ES-I3 (cell line): ENCODE measurements around the gene DRC3.
"Not testable (repeated sequence)": the region's sequence is repeated elsewhere in the genome, so short reads cannot be mapped to it uniquely, and the experiment has no call there.

ENCODE experiments used
- H3K36me3 ChIP-seq: 2 replicates; pipeline ENCODE4 v1.6.1; 2013; ENCODE audit warnings: mild to moderate bottlenecking, low read length, control low read depth, moderate library complexity; ENCODE audit not compliant: insufficient read depth
- H3K4me1 ChIP-seq: 2 replicates; pipeline ENCODE4 v1.6.1; 2013; ENCODE audit warnings: mild to moderate bottlenecking, control low read depth, low read length; ENCODE audit not compliant: insufficient read depth
- H3K9ac ChIP-seq: 2 replicates; pipeline ENCODE4 v1.6.1; 2013; ENCODE audit warnings: low read depth, mild to moderate bottlenecking, low read length, moderate library complexity
- H3K9me3 ChIP-seq: 2 replicates; pipeline ENCODE4 v1.6.1; 2013; ENCODE audit warnings: mild to moderate bottlenecking, low read length, moderate library complexity; ENCODE audit not compliant: control insufficient read depth, insufficient read depth

Gene DRC3

DNA sequence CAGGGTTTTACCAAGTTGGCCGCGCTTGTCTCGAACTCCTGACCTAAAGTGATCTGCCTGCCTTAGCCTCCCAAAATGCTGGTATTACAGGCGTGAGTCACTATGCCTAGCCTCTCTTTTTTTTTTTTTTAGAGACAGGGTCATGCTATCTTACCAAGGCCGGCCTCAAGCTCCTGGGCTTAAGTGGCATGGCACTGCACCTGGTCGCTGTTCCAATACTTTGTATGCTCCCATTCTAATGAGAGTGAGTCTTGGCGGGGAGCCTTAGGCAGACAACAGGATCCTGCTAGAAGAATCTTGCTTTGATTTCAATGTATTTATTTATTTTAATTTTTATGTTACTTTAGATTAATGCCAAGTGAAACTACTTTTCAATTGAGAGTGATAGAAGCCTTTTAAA is 22.3 kb upstream of the DRC3 start:
- H3K9ac ChIP-seq = no peak overlapping the region
- H3K4me1 ChIP-seq = peaks cover 18% of the 10 kb centered on the region
- H3K9me3 ChIP-seq = no peaks in the 10 kb centered on the region
- no peaks in the 10 kb centered on the region; the same call in 1 of the 2 replicates for H3K36me3 ChIP-seq

- no peak overlapping the region for H3K9ac ChIP-seq
- H3K9me3 ChIP-seq = no peaks in the 10 kb centered on the region
- H3K36me3 ChIP-seq = no peaks in the 10 kb centered on the region; the same call in 1 of the 2 replicates
- peaks cover 18% of the 10 kb centered on the region for H3K4me1 ChIP-seq
These were observed 21.9 kb upstream of the DRC3 start for GRCh38 chr17:17950806-17951205.

DNA sequence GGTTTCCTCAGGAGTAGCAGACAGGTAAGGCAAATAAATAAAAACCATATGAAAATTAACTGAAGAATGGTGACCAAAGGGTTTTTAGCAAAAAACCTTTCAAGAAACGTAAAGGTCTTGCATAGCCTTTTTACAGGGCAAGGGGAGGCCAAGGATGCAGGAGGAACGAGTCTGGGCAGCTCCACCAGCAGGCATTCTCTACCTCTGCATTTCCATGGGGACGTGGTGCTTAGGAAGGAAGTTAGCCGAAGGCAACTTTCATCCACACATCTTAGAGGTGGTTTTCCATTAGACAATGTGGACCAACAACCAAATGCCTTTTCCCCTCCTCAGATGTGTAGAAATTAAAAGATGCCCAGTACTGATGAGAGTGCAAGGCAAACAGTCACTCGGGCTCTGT is 21.1 kb upstream of the DRC3 start:
- Histone ChIP-seq H3K9me3 (no peaks in the 10 kb centered on the region), H3K9ac (no peak overlapping the region), H3K36me3 (no peaks in the 10 kb centered on the region; the same call in 1 of the 2 replicates), H3K4me1 (peaks cover 18% of the 10 kb centered on the region)

DNA sequence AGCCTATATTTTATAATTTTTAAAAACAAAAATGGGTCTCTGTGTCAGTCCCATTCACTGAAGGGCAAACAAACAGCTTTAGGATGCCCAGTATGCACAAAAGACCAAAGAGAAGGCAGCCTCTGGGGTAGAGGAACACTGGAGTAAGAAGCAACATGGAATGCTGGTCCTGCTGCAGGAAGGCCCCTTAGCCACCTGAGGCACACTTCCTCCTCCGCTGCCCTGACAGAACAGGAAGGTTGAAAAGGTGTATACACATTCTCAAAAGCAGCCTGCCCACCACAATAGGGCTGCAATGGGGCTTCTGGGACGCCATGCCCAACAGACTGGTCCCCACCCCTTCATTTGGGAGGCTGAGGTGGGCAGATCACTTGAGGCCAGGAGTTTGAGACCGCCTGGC is 20.0 kb upstream of the DRC3 start:
- Histone ChIP-seq H3K4me1 (peaks cover 18% of the 10 kb centered on the region), H3K9ac (no peak overlapping the region), H3K36me3 (no peaks in the 10 kb centered on the region; the same call in 1 of the 2 replicates), H3K9me3 (no peaks in the 10 kb centered on the region)

DNA sequence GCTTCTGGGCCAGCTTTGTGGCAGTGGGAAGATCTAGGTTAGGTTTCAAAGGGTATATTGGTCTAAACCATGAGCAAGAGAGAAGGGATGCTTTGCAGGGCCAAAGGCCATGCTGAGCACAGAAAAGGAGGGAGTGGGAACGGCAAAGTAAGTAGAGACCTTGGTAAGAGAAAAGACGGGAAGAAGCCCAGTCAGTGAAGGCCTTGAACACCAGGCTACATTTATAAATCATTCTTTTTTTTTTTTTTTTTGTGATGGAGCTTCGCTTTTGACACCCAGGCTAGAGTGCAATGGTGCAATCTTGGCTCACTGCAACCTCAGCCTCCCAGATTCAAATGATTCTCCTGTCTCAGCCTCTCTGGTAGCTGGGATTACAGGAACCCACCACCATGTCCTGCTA is 18.6 kb upstream of the DRC3 start:
- Histone ChIP-seq H3K36me3 (no peaks in the 10 kb centered on the region; the same call in 1 of the 2 replicates), H3K9me3 (no peaks in the 10 kb centered on the region), H3K4me1 (peaks cover 29% of the 10 kb centered on the region), H3K9ac (no peak overlapping the region)

DNA sequence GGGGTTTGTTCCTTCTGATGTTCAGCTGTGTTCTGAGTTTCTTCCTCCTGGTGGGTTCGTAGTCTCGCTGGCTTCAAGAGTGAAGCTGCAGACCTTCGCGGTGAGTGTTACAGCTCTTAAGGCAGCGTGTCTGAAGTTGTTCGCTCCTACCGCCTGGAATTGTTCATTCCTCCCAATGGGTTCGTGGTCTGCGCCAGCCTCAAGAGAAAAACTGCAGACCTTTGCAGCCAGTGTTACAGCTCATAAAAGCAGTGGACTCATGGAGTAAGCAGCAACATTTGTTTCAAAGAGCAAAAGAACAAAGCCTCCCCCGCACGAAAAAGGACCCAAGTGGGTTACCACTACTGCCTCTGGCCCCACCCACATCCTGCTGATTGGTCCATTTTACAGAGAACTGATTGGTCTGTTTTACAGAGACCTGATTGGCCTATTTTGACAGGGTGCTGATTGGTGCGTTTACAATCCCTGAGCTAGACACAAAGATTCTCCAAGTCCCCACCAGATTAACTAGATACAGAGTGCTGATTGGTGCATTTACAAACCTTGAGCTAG is 16.8 kb upstream of the DRC3 start:
- H3K9me3 ChIP-seq, H3K9ac ChIP-seq, H3K36me3 ChIP-seq: not testable (repeated sequence)
- H3K4me1 ChIP-seq = peaks cover 30% of the 10 kb centered on the region

GRCh38 chr17:17957584-17957916 is 15.1 kb upstream of the DRC3 start:
- peaks cover 17% of the 10 kb centered on the region for H3K4me1 ChIP-seq
- no peaks in the 10 kb centered on the region; the same call in 1 of the 2 replicates for H3K36me3 ChIP-seq
- H3K9me3 ChIP-seq = no peaks in the 10 kb centered on the region
- no peak overlapping the region for H3K9ac ChIP-seq

DNA sequence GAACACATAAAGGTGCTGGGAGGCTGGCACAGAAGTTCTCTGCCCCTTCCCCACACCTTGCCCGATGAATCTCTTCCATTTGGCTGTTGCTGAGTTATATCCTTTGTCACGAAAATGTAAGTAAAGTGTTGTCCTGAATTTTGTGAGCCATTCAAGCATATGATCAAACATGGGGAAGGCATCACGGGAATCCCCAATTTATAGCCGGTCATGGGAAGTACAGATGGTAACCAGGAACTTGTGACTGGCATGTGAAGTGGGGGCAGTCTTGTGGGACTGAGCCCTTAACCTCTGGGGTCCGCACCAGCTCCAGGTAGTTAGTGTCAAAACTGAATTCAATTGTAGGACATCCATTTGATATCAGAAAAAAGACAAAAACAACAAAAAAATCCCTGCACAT is 13.7 kb upstream of the DRC3 start:
- Histone ChIP-seq H3K36me3 (no peaks in the 10 kb centered on the region; the same call in 1 of the 2 replicates), H3K4me1 (peaks cover 24% of the 10 kb centered on the region), H3K9me3 (no peaks in the 10 kb centered on the region), H3K9ac (no peak overlapping the region)

DNA sequence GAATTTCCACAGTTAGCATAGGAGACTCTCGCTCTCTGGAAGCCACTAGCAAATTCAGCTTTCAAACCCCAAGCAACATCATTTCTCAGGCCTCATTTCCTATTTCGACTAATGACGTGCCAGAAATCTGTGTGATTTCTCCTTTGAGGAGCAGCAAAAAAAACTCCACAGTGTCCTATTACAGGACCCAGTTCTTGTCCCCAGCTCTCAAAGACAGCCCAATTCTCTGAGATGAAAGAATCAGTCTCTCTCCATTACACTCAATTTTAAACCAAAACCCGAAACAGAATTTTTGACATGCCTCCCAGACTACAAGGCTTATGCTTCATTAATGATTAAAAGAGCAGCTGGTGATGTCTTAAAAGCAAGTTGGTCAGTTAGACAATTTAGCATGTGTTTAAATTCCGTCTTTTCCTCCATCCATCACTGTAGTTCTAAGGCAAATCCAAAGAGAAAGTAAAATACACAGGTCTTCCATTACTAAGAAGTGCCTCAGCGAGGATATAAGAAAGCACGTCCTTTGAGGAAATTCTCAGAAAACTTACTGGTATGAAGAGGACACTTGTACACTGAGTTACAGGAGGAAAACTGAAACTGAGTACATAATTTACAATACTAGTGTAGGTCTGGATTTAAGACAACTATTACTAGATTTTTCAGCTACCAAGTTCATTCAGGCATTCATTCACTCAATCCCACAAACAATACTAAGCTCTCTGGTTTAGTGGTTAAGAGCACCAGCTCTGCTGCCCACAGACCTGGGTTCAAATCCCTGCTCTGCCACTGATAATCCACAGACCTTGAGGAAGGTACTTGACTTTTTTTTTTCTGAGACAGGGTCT is 12.9 kb upstream of the DRC3 start:
- no peaks in the 10 kb centered on the region for H3K9me3 ChIP-seq
- no peak overlapping the region for H3K9ac ChIP-seq
- H3K36me3 ChIP-seq = no peaks in the 10 kb centered on the region; the same call in 1 of the 2 replicates

DNA sequence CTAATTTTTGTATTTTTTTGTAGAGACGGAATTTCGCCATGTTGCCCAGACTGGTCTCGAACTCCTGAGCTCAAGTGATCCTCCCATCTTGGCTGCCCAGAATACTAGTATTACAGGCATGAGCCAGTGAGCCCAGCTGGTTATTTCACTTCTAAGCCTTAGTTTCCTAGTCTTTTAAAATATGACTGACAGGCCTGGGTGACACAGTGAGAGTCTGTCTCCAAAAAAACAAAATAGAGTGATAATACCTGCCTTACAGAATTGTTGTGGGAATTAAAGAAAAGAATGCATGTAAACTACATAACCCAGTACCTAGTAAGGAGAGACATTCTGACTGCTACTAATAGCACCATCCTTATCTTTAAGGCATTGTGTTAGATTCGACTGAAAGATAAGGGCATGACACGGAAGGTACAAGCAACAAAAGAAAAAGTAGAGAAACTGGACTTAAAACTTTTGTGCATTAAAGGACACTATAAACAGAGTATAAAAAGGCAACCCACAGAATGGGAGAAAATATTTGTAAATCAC is 12.1 kb upstream of the DRC3 start:
- peaks cover 24% of the 10 kb centered on the region for H3K4me1 ChIP-seq
- H3K9ac ChIP-seq = no peak overlapping the region
- H3K9me3 ChIP-seq = no peaks in the 10 kb centered on the region
- H3K36me3 ChIP-seq = no peaks in the 10 kb centered on the region

More for the DNA sequence above, 12.9 kb upstream of the DRC3 start:
- H3K4me1 ChIP-seq = peaks cover 24% of the 10 kb centered on the region

DNA sequence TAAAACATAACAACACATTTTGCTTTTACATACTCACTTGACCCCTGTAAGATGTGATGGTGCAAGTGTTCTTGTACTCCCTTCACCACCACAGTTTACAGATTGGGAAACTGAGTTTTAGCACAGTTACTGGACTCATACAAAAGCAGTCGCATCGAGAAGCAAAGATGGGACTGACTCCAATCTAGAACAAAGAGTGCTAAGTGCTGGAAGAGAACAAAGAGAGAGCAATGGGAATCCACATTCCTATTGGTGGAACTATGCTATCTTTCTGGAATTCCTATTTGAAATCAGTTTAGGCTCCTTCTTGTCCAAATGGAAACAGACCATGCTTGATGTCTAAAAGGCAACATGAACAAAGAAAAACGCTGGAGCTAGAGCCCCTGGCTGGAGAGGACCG is 9.6 kb upstream of the DRC3 start:
- H3K4me1 ChIP-seq = peaks cover 23% of the 10 kb centered on the region
- H3K9me3 ChIP-seq = no peaks in the 10 kb centered on the region
- H3K9ac ChIP-seq = no peak overlapping the region
- H3K36me3 ChIP-seq = no peaks in the 10 kb centered on the region

GRCh38 chr17:17963694-17964436 is 8.8 kb upstream of the DRC3 start:
- no peaks in the 10 kb centered on the region for H3K9me3 ChIP-seq
- H3K9ac ChIP-seq = no peak overlapping the region
- H3K36me3 ChIP-seq = no peaks in the 10 kb centered on the region
- H3K4me1 ChIP-seq = peaks cover 15% of the 10 kb centered on the region

DNA sequence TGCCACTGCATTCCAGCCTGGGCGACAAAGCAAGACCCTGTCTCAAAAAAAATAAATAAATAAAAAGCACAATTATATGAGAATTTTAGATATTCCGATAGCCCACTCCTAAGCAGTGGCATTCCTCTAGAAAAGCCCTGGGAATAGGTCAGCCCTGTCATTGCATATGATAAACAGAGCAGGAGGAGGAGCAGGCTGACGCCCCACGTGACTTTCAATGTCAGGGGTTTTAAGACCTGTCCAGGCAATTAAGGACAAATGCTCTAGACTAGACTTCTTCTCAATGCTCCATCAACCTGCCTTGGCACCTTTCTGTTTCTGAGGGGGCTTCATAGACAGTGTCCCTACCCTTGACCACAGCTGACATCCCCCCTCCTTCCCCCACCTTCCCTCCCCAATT is 8.0 kb upstream of the DRC3 start:
- Histone ChIP-seq H3K4me1 (peaks cover 9% of the 10 kb centered on the region; the same call in 1 of the 2 replicates), H3K9ac (no peak overlapping the region), H3K9me3 (no peaks in the 10 kb centered on the region), H3K36me3 (no peaks in the 10 kb centered on the region)

GRCh38 chr17:17965152-17965721 is 7.4 kb upstream of the DRC3 start:
- Histone ChIP-seq H3K4me1 (peaks cover 9% of the 10 kb centered on the region; the same call in 1 of the 2 replicates), H3K9me3 (no peaks in the 10 kb centered on the region), H3K36me3 (no peaks in the 10 kb centered on the region), H3K9ac (no peak overlapping the region)
